HG03469 (cell line): ENCODE measurements around the gene ZNF699.
"Not testable (repeated sequence)": the region's sequence is repeated elsewhere in the genome, so short reads cannot be mapped to it uniquely, and the experiment has no call there.

Source experiments
- ATAC-seq: cut with Tn5 transposase; IDR thresholded peaks from one replicate; pipeline ENCODE4 v1.9.1; 2021; ENCODE audit warnings: mild to moderate bottlenecking, moderate library complexity, moderate number of reproducible peaks; ENCODE audit not compliant: unreplicated experiment

Gene ZNF699

GRCh38 chr19:9309139-9309973, at the start of gene ZNF699:
TSS of gene ZNF699 (minus strand) at chr19:9309838. CDS start at chr19:9305119, 4,719 bp downstream.
- peak; percentile 61 for ATAC-seq

GRCh38 chr19:9354651-9355050, 45.0 kb upstream of the ZNF699 start:
- ATAC-seq, result no peak

GRCh38 chr19:9353011-9353410, 43.4 kb upstream of the ZNF699 start:
- ATAC-seq, result no peak

- ATAC-seq, result no peak
Measured at GRCh38 chr19:9352505-9352904, 42.9 kb upstream of the ZNF699 start.

GRCh38 chr19:9348671-9349070, 39.0 kb upstream of the ZNF699 start:
- ATAC-seq, result no peak

GRCh38 chr19:9348253-9348652, 38.6 kb upstream of the ZNF699 start:
- ATAC-seq, result no peak

- ATAC-seq, result no peak
Measured at GRCh38 chr19:9345005-9345404, 35.4 kb upstream of the ZNF699 start.

GRCh38 chr19:9342610-9343304, 33.1 kb upstream of the ZNF699 start:
- ATAC-seq, result no peak

- no peak for ATAC-seq
Measured at GRCh38 chr19:9329999-9330398, 20.4 kb upstream of the ZNF699 start.

GRCh38 chr19:9324584-9324962, 14.9 kb upstream of the ZNF699 start:
- ATAC-seq, result no peak

GRCh38 chr19:9323919-9324583, 14.4 kb upstream of the ZNF699 start, which contains the start of gene ZNF559:
TSS of gene ZNF559 (plus strand) at chr19:9324179. CDS start at chr19:9338550, 14,371 bp downstream.
- ATAC-seq, result peak; percentile 74

GRCh38 chr19:9323557-9323918, 13.9 kb upstream of the ZNF699 start:
- no peak for ATAC-seq

GRCh38 chr19:9322201-9322600, 12.6 kb upstream of the ZNF699 start:
- not testable (repeated sequence) for ATAC-seq

GRCh38 chr19:9321756-9322155, 12.1 kb upstream of the ZNF699 start:
- ATAC-seq, result not testable (repeated sequence)

GRCh38 chr19:9321338-9321737, 11.7 kb upstream of the ZNF699 start:
- ATAC-seq, result no peak

GRCh38 chr19:9313756-9314155, 4.1 kb upstream of the ZNF699 start:
- ATAC-seq, result no peak

GRCh38 chr19:9309974-9310446, 372 bp upstream of the ZNF699 start:
- peak; percentile 28 for ATAC-seq

GRCh38 chr19:9308091-9308770, 1.4 kb downstream of the ZNF699 start:
- no peak for ATAC-seq

- no peak for ATAC-seq
Measured at GRCh38 chr19:9306443-9306842, 3.2 kb downstream of the ZNF699 start.

GRCh38 chr19:9296336-9296735, 13.3 kb downstream of the ZNF699 start:
- ATAC-seq, result no peak

- ATAC-seq, result no peak
Measured at GRCh38 chr19:9295411-9295849, 14.2 kb downstream of the ZNF699 start.
